ENCODE results near the gene GABRA4.

GABRA4 gene

GRCh38 chr4:46924789-46925529 lies 68.4 kb downstream of the GABRA4 start:
- DNase-seq, result no peak

- DNase-seq, result no peak
Observed at GRCh38 chr4:46922205-46922604, 71.2 kb downstream of the GABRA4 start.

- DNase-seq, result no peak
Observed at GRCh38 chr4:46909078-46909477, 84.3 kb downstream of the GABRA4 start, which contains the start of gene COX7B2. TSS of gene COX7B2 (minus strand) at chr4:46909245. CDS start at chr4:46735192, 174,053 bp downstream.

- no peak for DNase-seq
Observed at GRCh38 chr4:46908148-46908547, 85.2 kb downstream of the GABRA4 start.

GRCh38 chr4:46900082-46900481 lies 93.3 kb downstream of the GABRA4 start:
- no peak for DNase-seq

- no peak for DNase-seq
Observed at GRCh38 chr4:46894826-46895225, 98.6 kb downstream of the GABRA4 start.

GRCh38 chr4:46890056-46890455 lies 103.3 kb downstream of the GABRA4 start:
- no peak for DNase-seq

- DNase-seq, result no peak
Observed at GRCh38 chr4:46889410-46889809, 104.0 kb downstream of the GABRA4 start.

- no peak for DNase-seq
Observed at GRCh38 chr4:46886711-46887110, 106.7 kb downstream of the GABRA4 start.

GRCh38 chr4:46878641-46879040 lies 114.7 kb downstream of the GABRA4 start:
- no peak for DNase-seq

GRCh38 chr4:46874811-46875210 lies 118.6 kb downstream of the GABRA4 start:
- DNase-seq, result no peak

GRCh38 chr4:46870411-46870810 lies 123.0 kb downstream of the GABRA4 start:
- DNase-seq, result no peak

All from NK-92 treated with Interleukin-12 subunit alpha and Interleukin-12 subunit beta, amount 100 ng/mL, for 24 hours (cell line).